Osteocyte (in vitro differentiated cells): ENCODE measurements around the gene MYO1G. TPM values are rescaled to one million over a fixed set of nuclear protein-coding genes. Genes with fewer than 3 reads are reported as not detected.

Source experiments
- DNase-seq: peaks from one replicate; pipeline ENCODE4 v3.0.0; 2021; ENCODE audit warnings: mixed read lengths; ENCODE audit not compliant: unreplicated experiment; ENCODE audit errors: extremely low spot score
- H3K27ac Mint-ChIP-seq: one replicate; pipeline ENCODE4 v1.8.0; 2021; ENCODE audit warnings: mild to moderate bottlenecking, mixed read lengths; ENCODE audit not compliant: unreplicated experiment
- H3K27me3 Mint-ChIP-seq: one replicate; pipeline ENCODE4 v1.8.0; 2021; ENCODE audit warnings: mixed read lengths; ENCODE audit not compliant: unreplicated experiment
- H3K36me3 Mint-ChIP-seq: one replicate; pipeline ENCODE4 v1.8.0; 2021; ENCODE audit warnings: mixed read lengths; ENCODE audit not compliant: unreplicated experiment
- H3K4me1 Mint-ChIP-seq: one replicate; pipeline ENCODE4 v1.8.0; 2021; ENCODE audit warnings: mixed read lengths; ENCODE audit not compliant: unreplicated experiment
- H3K4me3 Mint-ChIP-seq: one replicate; pipeline ENCODE4 v1.8.0; 2021; ENCODE audit warnings: mild to moderate bottlenecking, moderate library complexity, mixed read lengths; ENCODE audit not compliant: unreplicated experiment
- H3K9me3 Mint-ChIP-seq: one replicate; pipeline ENCODE4 v1.8.0; 2021; ENCODE audit warnings: mixed read lengths; ENCODE audit not compliant: unreplicated experiment
- total RNA-seq: library from RNA; stranded (reverse); gene quantifications from 2 replicates; pipeline ENCODE4 v1.2.1, GENCODE V29; 2021
- TF ChIP-seq, protein P1 (sequence below): fragments of 200-600 bp; sonication (generic); IDR thresholded peaks from 2 replicates; pipeline ENCODE4 v1.5.0; 2021; ENCODE audit warnings: antibody characterized with exemption, mild to moderate bottlenecking, moderate library complexity

The MYO1G gene
- total RNA-seq, 1 donor from 2014 or later, result 0.05 TPM

GRCh38 chr7:44964831-44965440 is 13.9 kb downstream of the MYO1G start:
- Mint-ChIP-seq H3K27me3 (no peaks in the 10 kb centered on the region), H3K4me3 (no peak overlapping the region), H3K9me3 (no peaks in the 10 kb centered on the region), H3K27ac (no peak overlapping the region), H3K4me1 (no peaks in the 10 kb centered on the region), H3K36me3 (no peaks in the 10 kb centered on the region)
- no peak for DNase-seq
- TF ChIP-seq, protein P1, sequence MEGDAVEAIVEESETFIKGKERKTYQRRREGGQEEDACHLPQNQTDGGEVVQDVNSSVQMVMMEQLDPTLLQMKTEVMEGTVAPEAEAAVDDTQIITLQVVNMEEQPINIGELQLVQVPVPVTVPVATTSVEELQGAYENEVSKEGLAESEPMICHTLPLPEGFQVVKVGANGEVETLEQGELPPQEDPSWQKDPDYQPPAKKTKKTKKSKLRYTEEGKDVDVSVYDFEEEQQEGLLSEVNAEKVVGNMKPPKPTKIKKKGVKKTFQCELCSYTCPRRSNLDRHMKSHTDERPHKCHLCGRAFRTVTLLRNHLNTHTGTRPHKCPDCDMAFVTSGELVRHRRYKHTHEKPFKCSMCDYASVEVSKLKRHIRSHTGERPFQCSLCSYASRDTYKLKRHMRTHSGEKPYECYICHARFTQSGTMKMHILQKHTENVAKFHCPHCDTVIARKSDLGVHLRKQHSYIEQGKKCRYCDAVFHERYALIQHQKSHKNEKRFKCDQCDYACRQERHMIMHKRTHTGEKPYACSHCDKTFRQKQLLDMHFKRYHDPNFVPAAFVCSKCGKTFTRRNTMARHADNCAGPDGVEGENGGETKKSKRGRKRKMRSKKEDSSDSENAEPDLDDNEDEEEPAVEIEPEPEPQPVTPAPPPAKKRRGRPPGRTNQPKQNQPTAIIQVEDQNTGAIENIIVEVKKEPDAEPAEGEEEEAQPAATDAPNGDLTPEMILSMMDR, result no peak

GRCh38 chr7:44964384-44964830 is 14.4 kb downstream of the MYO1G start:
- no peaks in the 10 kb centered on the region for H3K9me3 Mint-ChIP-seq
- H3K36me3 Mint-ChIP-seq, result no peaks in the 10 kb centered on the region
- TF ChIP-seq, protein P1, result peak; percentile 32
- H3K27me3 Mint-ChIP-seq, result peaks cover 2% of the 10 kb centered on the region
- no peak overlapping the region for H3K27ac Mint-ChIP-seq
- DNase-seq, result no peak
- H3K4me1 Mint-ChIP-seq, result no peaks in the 10 kb centered on the region
- no peak overlapping the region for H3K4me3 Mint-ChIP-seq

GRCh38 chr7:44963364-44964290 is 15.2 kb downstream of the MYO1G start:
- TF ChIP-seq, protein P1, result no peak
- no peak for DNase-seq

DNA sequence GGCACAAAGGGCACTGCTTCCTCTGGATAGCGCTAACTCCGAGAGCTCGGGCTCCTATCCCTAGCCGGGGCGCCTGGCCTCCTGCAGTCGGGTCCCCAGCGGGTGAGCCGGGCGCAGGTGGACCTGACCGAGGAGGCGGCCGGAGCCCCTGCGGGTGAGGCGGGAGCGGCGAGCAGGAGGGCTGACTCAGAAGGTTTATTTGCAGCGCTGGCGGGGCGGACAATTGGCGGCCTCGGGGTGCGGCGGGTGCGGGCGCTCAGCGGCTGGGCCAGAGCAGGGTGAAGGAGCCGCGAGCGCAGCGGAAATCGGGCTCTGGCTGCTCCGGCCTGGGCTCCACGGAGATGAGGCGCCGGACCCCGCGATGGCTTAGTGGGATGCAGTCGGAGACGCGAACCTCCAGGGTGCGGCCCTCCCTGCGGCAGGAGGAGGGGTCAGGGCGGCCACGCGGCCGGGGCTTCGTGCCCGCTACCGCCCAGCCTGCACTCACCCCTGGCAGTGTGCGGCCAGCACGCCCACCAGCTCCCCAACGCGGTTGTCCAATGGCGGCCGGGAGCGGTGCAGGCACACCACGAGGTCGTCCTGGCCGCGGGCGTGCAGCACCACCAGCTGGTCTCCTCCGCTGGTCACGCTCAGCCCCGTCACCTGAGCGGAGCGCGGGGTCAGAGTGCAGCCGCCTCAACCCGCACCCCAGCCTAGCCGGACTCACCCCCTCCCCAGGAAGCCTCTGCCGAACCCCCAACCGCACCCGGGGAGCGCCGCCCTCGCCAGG is 16.1 kb downstream of the MYO1G start:
- Mint-ChIP-seq H3K4me3 (no peak overlapping the region), H3K36me3 (no peaks in the 10 kb centered on the region), H3K9me3 (no peaks in the 10 kb centered on the region), H3K4me1 (no peaks in the 10 kb centered on the region), H3K27ac (no peak overlapping the region), H3K27me3 (peaks cover 2% of the 10 kb centered on the region)
- TF ChIP-seq, protein P1, result no peak
- DNase-seq, result no peak

More at GRCh38 chr7:44963364-44964290, 15.2 kb downstream of the MYO1G start:
- Mint-ChIP-seq H3K4me3 (no peak overlapping the region), H3K9me3 (no peaks in the 10 kb centered on the region), H3K4me1 (no peaks in the 10 kb centered on the region), H3K27me3 (peaks cover 2% of the 10 kb centered on the region), H3K27ac (no peak overlapping the region), H3K36me3 (no peaks in the 10 kb centered on the region)
